GM12891 (cell line): ENCODE data around the gene ELF2.
A peak's percentile ranks its signal among the peaks of the same experiment; 100 is the strongest.
"Not testable (repeated sequence)": the region's sequence is repeated elsewhere in the genome, so short reads cannot be mapped to it uniquely, and the experiment has no call there.

Source experiments
- DNase-seq: peaks from one replicate; pipeline ENCODE4 v3.0.0; 2011; ENCODE audit warnings: low spot score; ENCODE audit not compliant: insufficient read length
- FAIRE-seq: peaks from 2 replicates; lab custom pipeline; 2011; peaks lifted over from hg19 to GRCh38; lab: Jason Lieb, UNC
- PAX5 ChIP-seq: IDR thresholded peaks from 2 replicates; pipeline ENCODE4 v1.6.1; 2011; ENCODE audit warnings: low read length, moderate library complexity, mild to moderate bottlenecking; ENCODE audit not compliant: insufficient read depth, severe bottlenecking
- POLR2A ChIP-seq: IDR thresholded peaks from 2 replicates; pipeline ENCODE4 v1.6.1; 2011; ENCODE audit warnings: low read depth, low read length, control low read depth
- POLR2AphosphoS5 ChIP-seq: IDR thresholded peaks from 2 replicates; pipeline ENCODE4 v1.6.1; 2011; ENCODE audit warnings: low read depth, low read length, control low read depth
- POU2F2 ChIP-seq: IDR thresholded peaks from 2 replicates; pipeline ENCODE4 v1.6.1; 2011; ENCODE audit warnings: low read depth, mild to moderate bottlenecking, control low read depth, low read length, moderate library complexity
- SPI1 ChIP-seq: IDR thresholded peaks from 2 replicates; pipeline ENCODE4 v1.6.1; 2011; ENCODE audit warnings: low read depth, low read length, control low read depth
- TAF1 ChIP-seq: IDR thresholded peaks from 2 replicates; pipeline ENCODE4 v1.6.1; 2011; ENCODE audit warnings: low read depth, low read length, control low read depth

The ELF2 gene

DNA sequence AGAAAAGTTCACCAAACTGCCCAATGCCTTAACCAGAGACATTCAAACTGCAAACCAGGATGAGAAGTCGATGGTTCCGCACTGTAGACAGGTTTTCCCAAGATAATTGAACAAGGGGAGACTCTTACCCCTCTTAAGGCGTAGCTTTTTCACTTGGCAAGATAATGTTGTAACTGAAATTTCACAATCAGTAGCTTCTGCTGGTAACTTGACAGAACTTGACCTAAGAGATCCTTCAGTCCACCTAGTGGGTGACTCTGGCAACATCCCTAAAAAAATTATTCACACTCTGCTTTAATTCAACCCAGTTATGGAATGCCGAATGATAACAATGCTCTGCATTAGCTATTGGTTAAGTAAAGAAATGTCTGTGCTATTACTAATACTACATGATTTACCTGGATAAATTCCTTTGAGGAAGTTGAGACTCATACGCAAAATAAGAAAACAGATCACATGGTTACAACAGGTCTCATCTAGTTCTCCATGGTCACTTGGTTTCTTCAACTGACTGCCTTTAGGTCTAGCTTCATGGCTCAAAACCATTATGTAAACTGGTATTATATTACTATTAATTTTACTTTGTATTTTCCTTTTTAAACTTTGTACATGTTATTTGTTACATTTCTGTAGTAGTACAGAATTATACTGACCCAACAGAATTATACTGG, 9.1 kb downstream of the ELF2 start:
- no peak for DNase-seq
- TF ChIP-seq PAX5 (no peak), SPI1 (no peak), POU2F2 (no peak), POLR2AphosphoS5 (no peak), TAF1 (no peak), POLR2A (no peak)
- FAIRE-seq, result peak; percentile 87

DNA sequence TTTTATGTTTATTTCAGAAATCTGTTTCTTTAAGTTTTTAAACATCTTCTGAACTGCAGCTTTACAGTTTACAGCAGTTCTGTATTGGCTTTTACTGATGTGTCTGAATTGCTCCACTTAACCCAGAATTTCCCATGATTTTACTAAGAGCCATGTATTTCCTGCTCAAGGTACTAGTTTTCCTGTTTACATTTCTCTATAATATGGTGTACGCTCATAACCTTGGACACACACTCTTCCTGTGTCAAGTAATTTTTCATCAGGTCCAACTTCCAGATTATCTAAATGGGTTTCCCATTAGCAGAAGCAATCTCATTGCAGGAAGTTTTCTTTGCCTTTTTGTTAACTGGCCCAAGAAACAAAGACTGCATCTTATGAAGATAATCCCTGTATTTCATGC, 12.3 kb downstream of the ELF2 start:
- FAIRE-seq (no peak), DNase-seq (no peak)
- TF ChIP-seq TAF1 (no peak), SPI1 (no peak), POLR2AphosphoS5 (no peak), POU2F2 (no peak), POLR2A (no peak), PAX5 (no peak)

DNA sequence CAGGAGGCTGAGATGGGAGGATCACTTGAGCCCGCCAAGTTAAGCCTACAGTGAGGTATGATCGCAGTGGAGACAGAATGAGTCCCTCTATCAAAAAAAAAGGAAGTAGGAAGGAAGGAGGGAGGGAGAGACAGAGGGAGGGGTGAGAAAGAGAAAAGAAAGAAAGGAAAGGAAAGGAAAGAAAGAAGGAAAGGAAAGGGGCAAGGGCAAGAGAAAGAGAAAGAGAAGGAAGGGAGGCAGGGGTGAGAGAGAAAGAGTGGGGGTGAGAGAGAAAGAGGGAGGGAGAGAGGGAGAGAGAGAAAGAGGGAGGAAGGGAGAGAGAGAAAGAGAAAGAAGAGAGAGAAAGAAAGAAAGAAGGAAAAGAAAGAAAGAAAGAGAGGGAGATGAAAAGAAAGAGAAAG, 13.2 kb downstream of the ELF2 start:
- DNase-seq, result no peak
- FAIRE-seq, result no peak
- TF ChIP-seq POU2F2 (no peak), TAF1 (no peak), PAX5 (no peak), SPI1 (no peak), POLR2A (no peak), POLR2AphosphoS5 (no peak)

DNA sequence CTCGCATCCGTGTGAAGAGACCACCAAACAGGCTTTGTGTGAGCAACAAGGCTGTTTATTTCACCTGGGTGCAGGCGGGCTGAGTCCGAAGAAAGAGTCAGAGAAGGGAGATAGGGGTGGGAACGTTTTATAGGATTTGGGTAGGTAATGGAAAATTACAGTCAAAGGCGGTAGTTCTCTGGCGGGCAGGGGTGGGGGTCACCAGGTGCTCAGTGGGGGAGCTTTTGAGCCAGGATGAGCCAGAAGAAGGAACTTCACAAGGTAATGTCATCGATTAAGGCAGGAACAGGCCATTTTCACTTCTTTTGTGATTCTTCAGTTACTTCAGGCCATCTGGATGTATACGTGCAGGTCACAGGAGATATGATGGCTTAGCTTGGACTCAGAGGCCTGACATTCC, 19.0 kb downstream of the ELF2 start:
- DNase-seq, FAIRE-seq: not testable (repeated sequence)

DNA sequence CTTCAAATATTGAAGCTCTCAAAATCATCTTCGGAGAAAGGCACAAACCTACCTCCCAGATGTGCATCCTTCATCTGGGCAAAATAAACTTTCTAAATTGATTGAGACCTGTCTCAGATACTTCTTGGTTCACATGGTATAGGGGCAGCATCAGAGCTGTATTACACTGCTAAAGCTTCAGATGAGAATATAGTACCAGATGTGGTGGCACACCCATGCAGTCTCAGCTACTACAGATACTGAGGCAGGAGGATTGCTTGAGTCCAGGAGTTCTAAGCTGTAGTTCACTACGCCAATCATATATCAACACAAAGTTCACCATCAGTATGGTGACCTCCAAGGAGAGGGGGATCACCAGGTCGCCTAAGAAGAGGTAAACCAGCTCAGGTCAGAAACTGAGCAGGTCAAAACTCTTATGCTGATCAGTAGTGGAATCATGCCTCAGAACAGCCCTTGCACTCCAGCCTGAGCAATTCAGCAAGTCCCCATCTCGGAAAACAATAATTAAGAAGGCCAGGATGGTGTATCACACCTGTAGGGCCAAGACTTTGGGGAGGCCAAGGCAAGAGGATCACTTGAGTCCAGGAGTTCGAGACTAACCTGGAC, 22.0 kb downstream of the ELF2 start:
- no peak for DNase-seq
- peak; percentile 33 for FAIRE-seq
- TF ChIP-seq POU2F2, result no peak
- TF ChIP-seq SPI1, result no peak
- TF ChIP-seq POLR2A, result no peak
- TF ChIP-seq TAF1, result no peak
- no peak for TF ChIP-seq PAX5
- TF ChIP-seq POLR2AphosphoS5, result no peak

DNA sequence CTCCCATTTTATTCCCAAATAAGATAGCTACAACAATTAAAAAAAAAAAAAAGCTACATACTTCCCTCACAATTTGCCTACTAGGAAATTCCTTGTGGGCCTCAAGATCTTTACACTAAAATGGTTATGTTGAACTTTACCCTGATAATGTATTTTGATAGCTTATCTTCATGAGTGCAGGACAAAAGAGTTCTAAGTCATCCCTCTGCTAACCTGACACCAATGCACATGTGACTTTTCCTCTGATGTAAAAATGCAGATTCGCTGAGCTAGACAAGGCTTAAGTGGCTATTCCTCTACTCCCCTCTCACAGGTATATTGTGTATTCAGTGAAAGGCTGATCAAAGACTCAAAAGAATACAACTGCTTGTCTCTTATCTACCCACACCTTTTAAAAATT, 22.5 kb downstream of the ELF2 start:
- TF ChIP-seq POLR2A (no peak), PAX5 (no peak), POLR2AphosphoS5 (no peak)
- DNase-seq (no peak), FAIRE-seq (no peak)

DNA sequence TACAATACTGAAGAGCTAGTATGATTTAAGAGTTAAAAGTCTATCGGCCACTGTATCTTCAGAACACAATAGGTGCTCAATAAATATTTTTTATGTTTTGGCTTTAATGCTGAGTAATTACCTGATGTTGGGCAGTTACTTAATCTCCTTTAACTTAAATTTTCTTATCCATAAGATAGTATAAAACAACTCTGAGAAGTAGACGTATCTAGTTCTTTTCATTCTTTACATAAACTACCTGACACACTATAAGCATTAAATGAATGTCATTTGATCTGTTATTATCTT, 22.9 kb downstream of the ELF2 start:
- DNase-seq (no peak), FAIRE-seq (no peak)
- TF ChIP-seq TAF1, result no peak
- no peak for TF ChIP-seq SPI1
- no peak for TF ChIP-seq POLR2A
- no peak for TF ChIP-seq POLR2AphosphoS5
- no peak for TF ChIP-seq PAX5
- TF ChIP-seq POU2F2, result no peak

DNA sequence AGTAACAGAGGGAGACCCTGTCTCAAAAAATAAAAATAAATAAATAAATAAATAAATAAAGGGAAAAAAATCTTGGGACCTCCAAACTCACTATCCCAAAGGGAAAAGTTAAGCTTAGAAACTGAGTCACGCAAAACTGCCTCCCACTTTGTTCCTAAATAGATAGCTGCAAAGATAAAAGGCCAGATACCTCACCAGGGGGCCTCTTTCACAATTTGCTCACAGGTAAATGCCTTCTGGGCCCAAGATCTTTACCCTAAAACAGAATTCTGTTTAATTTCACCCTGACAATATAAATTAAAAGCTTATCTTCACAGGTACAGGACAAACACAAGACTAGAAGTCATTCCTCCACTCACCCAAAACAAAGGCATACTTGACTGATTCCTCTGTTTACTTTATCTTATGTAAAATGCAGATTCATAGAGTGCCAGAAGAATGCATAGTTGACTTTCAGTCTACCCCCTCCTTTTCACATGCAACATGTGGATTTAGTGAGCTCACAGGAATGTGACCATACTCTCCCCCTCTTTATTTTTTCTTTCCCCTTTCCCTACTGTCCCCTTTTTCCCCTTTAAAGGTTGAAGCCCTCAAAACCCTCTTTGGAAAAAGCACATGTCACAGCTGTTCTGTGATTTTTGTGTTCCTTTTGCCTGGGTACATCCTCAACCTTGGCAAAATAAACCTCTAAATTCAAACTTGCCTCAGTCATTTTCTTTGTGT, 23.4 kb downstream of the ELF2 start:
- FAIRE-seq, result no peak
- DNase-seq, result no peak
- TF ChIP-seq PAX5 (no peak), POLR2A (no peak), TAF1 (no peak), POLR2AphosphoS5 (no peak), SPI1 (no peak), POU2F2 (no peak)

DNA sequence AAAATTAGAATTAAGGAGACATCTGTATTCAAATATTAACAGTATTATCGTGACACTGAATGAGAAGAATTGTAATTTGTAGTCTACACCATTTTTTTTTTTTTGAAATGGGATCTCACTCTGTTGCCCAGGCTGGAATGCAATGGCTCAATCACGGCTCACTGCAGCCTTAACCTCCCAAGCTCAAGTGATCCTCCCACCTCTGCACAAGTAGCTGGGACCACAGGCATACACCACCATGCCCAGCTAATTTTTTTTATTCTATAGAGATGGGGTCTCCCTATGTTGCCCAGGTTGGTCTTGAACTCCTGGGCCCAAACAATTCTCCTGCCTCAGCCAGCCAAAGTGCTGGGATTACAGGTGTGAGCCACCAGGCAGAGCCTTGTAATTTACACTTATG, 24.8 kb downstream of the ELF2 start:
- TF ChIP-seq POU2F2 (no peak), POLR2AphosphoS5 (no peak), PAX5 (no peak), POLR2A (no peak), SPI1 (no peak), TAF1 (no peak)
- DNase-seq (no peak), FAIRE-seq (peak; percentile 9)

DNA sequence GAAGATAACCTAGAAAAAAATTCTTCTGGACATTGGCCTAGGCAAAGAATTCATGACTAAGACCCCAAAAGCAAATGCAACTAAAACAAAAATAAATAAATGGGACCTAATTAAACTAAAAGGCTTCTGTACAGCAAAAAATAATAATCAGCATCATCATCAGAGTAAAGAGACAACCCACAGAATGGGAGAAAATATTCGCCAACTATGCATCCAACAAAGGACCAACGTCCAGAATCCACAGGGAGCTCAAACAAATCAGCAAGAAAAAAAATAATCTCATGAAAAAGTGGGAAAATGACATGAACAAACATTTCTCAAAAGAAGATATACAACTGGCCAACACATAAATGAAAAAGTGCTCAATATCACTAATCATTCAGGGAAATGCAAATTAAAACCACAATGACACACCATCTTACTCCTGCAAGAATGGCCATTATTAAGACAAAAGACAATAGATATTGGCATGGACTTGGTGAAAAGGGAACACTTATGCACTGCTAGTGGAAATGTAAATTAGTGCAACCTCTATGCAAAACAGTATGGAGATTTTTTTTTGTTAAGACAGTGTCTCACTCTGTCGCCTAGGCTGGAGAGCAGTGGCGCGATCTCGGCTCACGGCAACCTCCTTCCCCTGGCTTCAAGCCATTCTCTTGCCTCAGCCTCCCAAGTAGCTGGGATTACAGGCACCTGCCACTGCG, 29.9 kb downstream of the ELF2 start:
- FAIRE-seq (peak; percentile 23), DNase-seq (no peak)
- TF ChIP-seq TAF1 (no peak), POU2F2 (no peak), PAX5 (no peak), SPI1 (no peak), POLR2A (no peak), POLR2AphosphoS5 (no peak)
